Esophagus muscularis mucosa (tissue), 3 donors: ENCODE data around the gene SPTBN4.

ENCODE experiments used
- POLR2A ChIP-seq: fragments of 450-650 bp; IDR thresholded peaks from one replicate; pipeline ENCODE4 v1.6.1; 2017; ENCODE audit warnings: antibody characterized with exemption, moderate library complexity, mild to moderate bottlenecking, low read depth
- POLR2AphosphoS5 ChIP-seq, 2 donors: sonication (generic); formaldehyde crosslinking; IDR thresholded peaks; one replicate each; pipeline ENCODE4 v1.6.1; 2017; ENCODE audit warnings: antibody characterized with exemption in 2 of 2
- TF ChIP-seq, protein P1 (sequence below), 3 experiments: fragments of 200-600 bp in 2 of 3; fragments of 450-650 bp in 1 of 3; sonication (generic) in 2 of 3; IDR thresholded peaks; one replicate each; pipeline ENCODE4 v1.5.1; 2017 to 2019; ENCODE audit warnings: antibody characterized with exemption in 3 of 3, mild to moderate bottlenecking in 2 of 3, moderate library complexity in 1 of 3

- TF ChIP-seq POLR2AphosphoS5 (IDR thresholded peaks at IDR 0.05) (peak; percentile 38 to 87), POLR2A (no peak)
- TF ChIP-seq, protein P1, sequence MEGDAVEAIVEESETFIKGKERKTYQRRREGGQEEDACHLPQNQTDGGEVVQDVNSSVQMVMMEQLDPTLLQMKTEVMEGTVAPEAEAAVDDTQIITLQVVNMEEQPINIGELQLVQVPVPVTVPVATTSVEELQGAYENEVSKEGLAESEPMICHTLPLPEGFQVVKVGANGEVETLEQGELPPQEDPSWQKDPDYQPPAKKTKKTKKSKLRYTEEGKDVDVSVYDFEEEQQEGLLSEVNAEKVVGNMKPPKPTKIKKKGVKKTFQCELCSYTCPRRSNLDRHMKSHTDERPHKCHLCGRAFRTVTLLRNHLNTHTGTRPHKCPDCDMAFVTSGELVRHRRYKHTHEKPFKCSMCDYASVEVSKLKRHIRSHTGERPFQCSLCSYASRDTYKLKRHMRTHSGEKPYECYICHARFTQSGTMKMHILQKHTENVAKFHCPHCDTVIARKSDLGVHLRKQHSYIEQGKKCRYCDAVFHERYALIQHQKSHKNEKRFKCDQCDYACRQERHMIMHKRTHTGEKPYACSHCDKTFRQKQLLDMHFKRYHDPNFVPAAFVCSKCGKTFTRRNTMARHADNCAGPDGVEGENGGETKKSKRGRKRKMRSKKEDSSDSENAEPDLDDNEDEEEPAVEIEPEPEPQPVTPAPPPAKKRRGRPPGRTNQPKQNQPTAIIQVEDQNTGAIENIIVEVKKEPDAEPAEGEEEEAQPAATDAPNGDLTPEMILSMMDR (IDR thresholded peaks at IDR 0.05) = peak in 1 of 3 experiments; percentile 48
Observed at GRCh38 chr19:40570313-40571004, 103.7 kb downstream of the SPTBN4 start.
